ENCODE measurements around the gene RAB4A. TPM values are rescaled to one million over a fixed set of nuclear protein-coding genes. Genes with fewer than 3 reads are reported as not detected.

RAB4A gene
- total RNA-seq, 4 donors from 2014 or later = 22.1 to 36.7 (median 23.4) TPM

GRCh38 chr1:229273507-229274232 lies 2.8 kb downstream of the RAB4A start:
- H3K36me3 ChIP-seq = no peaks in the 10 kb centered on the region
- peaks cover 0 to 39% (median 8%) of the 10 kb centered on the region in 4 donors for H3K4me1 ChIP-seq
- H3K4me3 ChIP-seq = peak overlapping the region in 2 of 4 donors; percentile 13 to 29
- H3K9me3 ChIP-seq = no peaks in the 10 kb centered on the region
- H3K27me3 ChIP-seq = no peaks in the 10 kb centered on the region
- H3K27ac ChIP-seq = peak overlapping the region in 2 of 4 donors; percentile 44 to 46
- TF ChIP-seq CTCF (IDR thresholded peaks at IDR 0.05) (no peak), POLR2A (IDR thresholded peaks at IDR 0.05) (no peak)
- no peak for DNase-seq

DNA sequence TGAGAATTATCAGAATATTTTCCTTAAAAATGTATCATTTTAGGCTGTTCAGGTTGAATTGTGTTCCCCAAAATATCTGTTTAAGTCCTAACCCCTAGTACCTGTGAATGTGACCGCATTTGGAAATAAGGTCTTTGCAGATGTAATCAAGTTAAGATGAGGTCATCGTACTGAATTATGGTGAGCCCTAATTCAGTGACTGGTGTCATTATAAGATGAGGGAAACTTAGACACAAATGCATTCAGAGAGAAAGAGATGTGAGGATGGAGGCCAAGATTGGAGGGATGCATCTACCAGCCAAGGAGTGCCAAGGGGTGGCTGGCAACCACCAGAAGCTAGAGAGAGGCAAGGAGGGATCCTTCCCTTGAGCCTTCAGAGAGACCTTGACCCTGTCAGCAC lies 4.1 kb downstream of the RAB4A start:
- Histone ChIP-seq H3K4me1 (peaks cover 0 to 36% (median 8%) of the 10 kb centered on the region in 4 donors), H3K4me3 (no peak overlapping the region), H3K27ac (no peak overlapping the region), H3K36me3 (no peaks in the 10 kb centered on the region), H3K9me3 (no peaks in the 10 kb centered on the region), H3K27me3 (no peaks in the 10 kb centered on the region)
- no peak for DNase-seq
- no peak for TF ChIP-seq CTCF (IDR thresholded peaks at IDR 0.05)
- no peak for TF ChIP-seq POLR2A (IDR thresholded peaks at IDR 0.05)

GRCh38 chr1:229278120-229278741 lies 7.3 kb downstream of the RAB4A start:
- Histone ChIP-seq H3K27ac (no peak overlapping the region), H3K4me1 (peaks cover 0 to 21% (median 0%) of the 10 kb centered on the region in 4 donors)
- DNase-seq = no peak

GRCh38 chr1:229279242-229279641 lies 8.3 kb downstream of the RAB4A start:
- Histone ChIP-seq H3K4me3 (no peak overlapping the region), H3K36me3 (no peaks in the 10 kb centered on the region), H3K9me3 (no peaks in the 10 kb centered on the region), H3K4me1 (peaks cover 0 to 13% (median 0%) of the 10 kb centered on the region in 4 donors), H3K27ac (no peak overlapping the region), H3K27me3 (no peaks in the 10 kb centered on the region)
- DNase-seq = no peak
- TF ChIP-seq CTCF (IDR thresholded peaks at IDR 0.05) (no peak), POLR2A (IDR thresholded peaks at IDR 0.05) (no peak)

More at GRCh38 chr1:229278120-229278741, 7.3 kb downstream of the RAB4A start:
- H3K27me3 ChIP-seq = no peaks in the 10 kb centered on the region
- H3K4me3 ChIP-seq = no peak overlapping the region
- TF ChIP-seq POLR2A (IDR thresholded peaks at IDR 0.05) (no peak), CTCF (IDR thresholded peaks at IDR 0.05) (no peak)
- H3K9me3 ChIP-seq = no peaks in the 10 kb centered on the region
- H3K36me3 ChIP-seq = no peaks in the 10 kb centered on the region

- Histone ChIP-seq H3K4me1 (peaks cover 0 to 6% (median 0%) of the 10 kb centered on the region in 4 donors), H3K27ac (no peak overlapping the region), H3K9me3 (no peaks in the 10 kb centered on the region), H3K36me3 (no peaks in the 10 kb centered on the region), H3K4me3 (no peak overlapping the region), H3K27me3 (no peaks in the 10 kb centered on the region)
- TF ChIP-seq CTCF (IDR thresholded peaks at IDR 0.05) (no peak), POLR2A (IDR thresholded peaks at IDR 0.05) (no peak)
- DNase-seq = no peak
Observed at GRCh38 chr1:229280037-229280828, 9.3 kb downstream of the RAB4A start.

All from Peyer's patch (tissue), 4 donors.